Liver (tissue), 9 donors: Measurements from ENCODE around the gene LRRC23. TPM values are rescaled to one million over a fixed set of nuclear protein-coding genes. Genes with fewer than 3 reads are reported as not detected.
A peak's percentile ranks its signal among the peaks of the same experiment; 100 is the strongest.

Source experiments
- DNase-seq: peaks from one replicate; pipeline ENCODE4 v3.0.0-alpha.2; 2017; ENCODE audit warnings: low spot score
- H3K27ac ChIP-seq, 2 donors: one replicate each; pipeline ENCODE4 v1.7.0; 2013; ENCODE audit warnings: inconsistent platforms in 2 of 2, low read length in 2 of 2, control low read depth in 1 of 2, low read depth in 1 of 2, mild to moderate bottlenecking in 1 of 2
- H3K27me3 ChIP-seq, 4 donors: one replicate each; pipeline versions ENCODE4 v1.6.1 to v1.7.0; 2013; ENCODE audit warnings: low read length in 3 of 4, inconsistent platforms in 1 of 4, mild to moderate bottlenecking in 1 of 4, moderate library complexity in 1 of 4; ENCODE audit not compliant: control insufficient read depth in 4 of 4, insufficient read depth in 4 of 4
- H3K36me3 ChIP-seq, 4 donors: one replicate each; pipeline versions ENCODE4 v1.6.1 to v1.7.0; 2013; ENCODE audit warnings: low read length in 3 of 4, mild to moderate bottlenecking in 3 of 4, low read depth in 1 of 4, moderate library complexity in 1 of 4; ENCODE audit not compliant: control insufficient read depth in 4 of 4, insufficient read depth in 3 of 4
- H3K4me1 ChIP-seq, 4 donors: one replicate each; pipeline versions ENCODE4 v1.6.1 to v1.7.0; 2013; ENCODE audit warnings: low read length in 3 of 4, mild to moderate bottlenecking in 3 of 4, moderate library complexity in 1 of 4; ENCODE audit not compliant: control insufficient read depth in 4 of 4, insufficient read depth in 4 of 4
- H3K4me3 ChIP-seq, 3 donors: one replicate each; pipeline versions ENCODE4 v1.6.1 to v1.7.0; 2013; ENCODE audit warnings: low read length in 3 of 3, control low read depth in 1 of 3, low read depth in 1 of 3, mild to moderate bottlenecking in 1 of 3
- H3K9ac ChIP-seq, 2 donors: one replicate each; pipeline ENCODE4 v1.7.0; 2013; ENCODE audit warnings: low read length in 2 of 2, mild to moderate bottlenecking in 2 of 2, moderate library complexity in 2 of 2, control low read depth in 1 of 2, low read depth in 1 of 2
- H3K9me3 ChIP-seq, 4 donors: one replicate each; pipeline versions ENCODE4 v1.6.1 to v1.7.0; 2013; ENCODE audit warnings: low read length in 3 of 4; ENCODE audit not compliant: control insufficient read depth in 4 of 4
- EGR1 ChIP-seq, 2 donors: IDR thresholded peaks; 2 replicates each; pipeline ENCODE4 v1.6.1; 2016 to 2018; ENCODE audit warnings: antibody characterized with exemption in 2 of 2, low read depth in 2 of 2
- HNF4G ChIP-seq: IDR thresholded peaks from 2 replicates; pipeline ENCODE4 v1.6.1; 2016; ENCODE audit warnings: antibody characterized with exemption
- JUND ChIP-seq, 2 donors: IDR thresholded peaks; 2 replicates each; pipeline ENCODE4 v1.6.1; 2016; ENCODE audit warnings: antibody characterized with exemption in 2 of 2
- NR2F2 ChIP-seq: IDR thresholded peaks from 2 replicates; pipeline ENCODE4 v1.6.1; 2016; ENCODE audit warnings: antibody characterized with exemption
- RAD21 ChIP-seq, 2 donors: IDR thresholded peaks; 2 replicates each; pipeline ENCODE4 v1.6.1; 2016; ENCODE audit warnings: antibody characterized with exemption in 2 of 2, mild to moderate bottlenecking in 2 of 2
- REST ChIP-seq: IDR thresholded peaks from 2 replicates; pipeline ENCODE4 v1.6.1; 2016; ENCODE audit warnings: antibody characterized with exemption, mild to moderate bottlenecking
- ZBTB33 ChIP-seq: IDR thresholded peaks from 2 replicates; pipeline ENCODE4 v1.6.1; 2016; ENCODE audit warnings: antibody characterized with exemption
- WGBS: extraction: QIAGEN DNeasy Blood & Tissue Kit; methylation state at CpG from one replicate; pipeline ENCODE4 v1.1.7; 2013; 5-methylcytosine and 5-hydroxymethylcytosine counted together
- polyA plus RNA-seq, 2 donors: library from polyadenylated mRNA; stranded (reverse) in 1 of 2; unstranded in 1 of 2; fragments of 200-250 nt in 1 of 2; fragments of >200 nt in 1 of 2; fragmentation: Nextera tagmentation in 1 of 2; extraction: Ambion mirVana in 1 of 2; gene quantifications; one replicate each; pipeline versions ENCODE4 v1.2.1 to v1.2.3, GENCODE V29; 2013 to 2015
- total RNA-seq, 2 donors: library from RNA; depleted of rRNA; stranded (reverse); fragments of >200 nt; gene quantifications; one replicate each; pipeline ENCODE4 v1.2.3, GENCODE V29; 2014
- TF ChIP-seq, protein P1 (sequence below): fragments of 150-350 bp; IDR thresholded peaks from 2 replicates; pipeline ENCODE4 v1.5.1; 2017; ENCODE audit warnings: improper control_type of control experiment, low read depth, low read length; ENCODE audit not compliant: missing input control
- TF ChIP-seq, protein P2 (sequence below): IDR thresholded peaks from 2 replicates; pipeline ENCODE4 v1.6.1; 2016; ENCODE audit warnings: antibody characterized with exemption
- donor health status: healthy.
- donor health status: healthy.
- donor health status: healthy.
- donor health status: healthy.
- donor health status: healthy.

Gene LRRC23
- total and polyA plus RNA-seq, 4 donors, result 0.92 to 3.6 (median 2.1) TPM

- Histone ChIP-seq H3K4me1 (peaks cover 9 to 41% (median 22%) of the 10 kb centered on the region in 4 donors), H3K27ac (peak overlapping the region in 1 of 2 donors; percentile 14), H3K27me3 (no peaks in the 10 kb centered on the region), H3K36me3 (peaks cover 0 to 14% (median 7%) of the 10 kb centered on the region in 4 donors), H3K9ac (no peak overlapping the region), H3K9me3 (no peaks in the 10 kb centered on the region), H3K4me3 (no peak overlapping the region)
- 65% methylated on average over 8 of the region's 8 CpGs for WGBS
- DNase-seq, result no peak
- TF ChIP-seq HNF4G (no peak), NR2F2 (peak; percentile 45)
These were observed 29.5 kb downstream of the LRRC23 start for GRCh38 chr12:6934110-6934509.

GRCh38 chr12:6935371-6936193 is 31.0 kb downstream of the LRRC23 start:
- Histone ChIP-seq H3K27me3 (no peaks in the 10 kb centered on the region), H3K4me1 (peaks cover 9 to 31% (median 12%) of the 10 kb centered on the region in 4 donors), H3K9me3 (no peaks in the 10 kb centered on the region), H3K36me3 (peaks cover 0 to 14% (median 7%) of the 10 kb centered on the region in 4 donors), H3K27ac (peak overlapping the region in 1 of 2 donors; percentile 33), H3K9ac (no peak overlapping the region), H3K4me3 (no peak overlapping the region)
- TF ChIP-seq NR2F2, result no peak
- TF ChIP-seq, protein P1, sequence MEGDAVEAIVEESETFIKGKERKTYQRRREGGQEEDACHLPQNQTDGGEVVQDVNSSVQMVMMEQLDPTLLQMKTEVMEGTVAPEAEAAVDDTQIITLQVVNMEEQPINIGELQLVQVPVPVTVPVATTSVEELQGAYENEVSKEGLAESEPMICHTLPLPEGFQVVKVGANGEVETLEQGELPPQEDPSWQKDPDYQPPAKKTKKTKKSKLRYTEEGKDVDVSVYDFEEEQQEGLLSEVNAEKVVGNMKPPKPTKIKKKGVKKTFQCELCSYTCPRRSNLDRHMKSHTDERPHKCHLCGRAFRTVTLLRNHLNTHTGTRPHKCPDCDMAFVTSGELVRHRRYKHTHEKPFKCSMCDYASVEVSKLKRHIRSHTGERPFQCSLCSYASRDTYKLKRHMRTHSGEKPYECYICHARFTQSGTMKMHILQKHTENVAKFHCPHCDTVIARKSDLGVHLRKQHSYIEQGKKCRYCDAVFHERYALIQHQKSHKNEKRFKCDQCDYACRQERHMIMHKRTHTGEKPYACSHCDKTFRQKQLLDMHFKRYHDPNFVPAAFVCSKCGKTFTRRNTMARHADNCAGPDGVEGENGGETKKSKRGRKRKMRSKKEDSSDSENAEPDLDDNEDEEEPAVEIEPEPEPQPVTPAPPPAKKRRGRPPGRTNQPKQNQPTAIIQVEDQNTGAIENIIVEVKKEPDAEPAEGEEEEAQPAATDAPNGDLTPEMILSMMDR, result no peak
- no peak for TF ChIP-seq EGR1 (IDR thresholded peaks at IDR 0.05; ENCODE audit: low read depth in 2 of 2)
- no peak for TF ChIP-seq RAD21 (IDR thresholded peaks at IDR 0.05)
- TF ChIP-seq REST, result no peak
- TF ChIP-seq HNF4G, result no peak
- TF ChIP-seq JUND (IDR thresholded peaks at IDR 0.05), result no peak
- TF ChIP-seq, protein P2, sequence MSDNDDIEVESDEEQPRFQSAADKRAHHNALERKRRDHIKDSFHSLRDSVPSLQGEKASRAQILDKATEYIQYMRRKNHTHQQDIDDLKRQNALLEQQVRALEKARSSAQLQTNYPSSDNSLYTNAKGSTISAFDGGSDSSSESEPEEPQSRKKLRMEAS, result no peak
- TF ChIP-seq ZBTB33, result no peak
- WGBS, result 80% methylated on average over 14 of the region's 14 CpGs
- no peak for DNase-seq
